Cortex of kidney (tissue), 1 donor: Measurements from ENCODE around the gene SSH2.
"Not testable (repeated sequence)": the region's sequence is repeated elsewhere in the genome, so short reads cannot be mapped to it uniquely, and the experiment has no call there.

Source experiments
- DNase-seq: peaks from one replicate; lab custom pipeline; 2025; lab: John Stamatoyannopoulos, UW

The SSH2 gene

DNA sequence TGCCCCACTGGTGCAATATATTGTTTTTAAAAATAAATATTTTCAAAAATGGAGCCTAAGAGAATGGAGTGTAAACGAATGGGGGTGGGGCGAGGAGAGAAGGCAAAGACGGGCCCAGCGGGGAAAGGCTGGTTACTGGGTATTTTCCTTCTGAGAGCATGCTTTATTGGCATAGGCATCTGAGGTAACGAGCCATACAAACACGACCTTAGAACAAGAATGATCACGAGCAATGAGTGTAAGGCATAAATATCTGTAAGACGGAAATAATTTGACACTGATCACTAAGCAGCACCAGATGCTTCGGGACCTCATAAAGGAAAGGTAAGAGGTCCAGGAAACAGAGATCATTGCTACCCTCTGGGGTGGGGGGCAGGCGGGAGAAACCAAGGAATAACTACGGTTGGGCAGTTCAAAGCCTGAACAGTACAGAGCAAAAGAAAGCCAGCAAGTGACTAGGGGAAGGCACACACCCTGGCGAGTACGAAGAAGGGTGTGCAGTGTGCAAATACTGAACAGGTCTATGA, 959 bp downstream of the SSH2 start:
- DNase-seq = no peak

DNA sequence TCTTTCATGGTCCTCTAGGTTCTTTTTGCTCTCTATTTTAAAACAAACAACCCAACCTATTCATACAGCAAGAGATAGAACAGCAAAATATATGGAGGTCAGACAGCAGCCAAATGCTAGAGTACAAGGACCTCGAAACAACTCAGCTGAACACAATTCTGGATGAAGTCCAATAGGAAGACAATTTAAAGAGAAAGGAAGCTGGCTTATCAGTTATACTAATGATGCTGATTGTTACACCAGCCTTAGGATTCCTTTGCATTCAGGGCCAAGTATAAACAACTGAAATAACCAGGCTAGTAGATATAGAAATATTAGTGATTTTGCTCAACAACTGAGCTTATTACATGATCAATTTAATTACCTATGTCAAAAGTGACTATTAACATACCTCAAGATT, 2.5 kb downstream of the SSH2 start:
- no peak for DNase-seq

DNA sequence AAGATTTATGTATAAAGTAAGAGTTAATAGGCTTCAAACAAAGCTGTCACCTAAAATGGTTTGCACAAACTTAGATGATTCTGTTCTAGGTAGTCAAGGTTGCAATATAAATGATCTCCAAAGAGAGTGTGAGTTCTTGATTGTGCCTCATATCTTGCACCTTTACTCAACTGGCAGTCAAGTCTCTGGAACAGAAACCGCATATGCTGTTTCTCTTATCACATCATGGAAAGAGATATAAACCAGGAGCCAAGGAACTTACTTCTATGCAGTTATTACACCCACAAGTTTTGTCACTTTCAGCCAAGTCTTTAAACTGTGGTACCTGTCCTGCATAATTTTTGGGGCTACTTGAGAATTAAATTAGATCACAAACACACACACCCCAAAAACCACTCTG, 5.2 kb downstream of the SSH2 start:
- no peak for DNase-seq

- DNase-seq = no peak
Observed at GRCh38 chr17:29918922-29919856, 10.8 kb downstream of the SSH2 start.

GRCh38 chr17:29918016-29918415, 12.0 kb downstream of the SSH2 start:
- DNase-seq = no peak

DNA sequence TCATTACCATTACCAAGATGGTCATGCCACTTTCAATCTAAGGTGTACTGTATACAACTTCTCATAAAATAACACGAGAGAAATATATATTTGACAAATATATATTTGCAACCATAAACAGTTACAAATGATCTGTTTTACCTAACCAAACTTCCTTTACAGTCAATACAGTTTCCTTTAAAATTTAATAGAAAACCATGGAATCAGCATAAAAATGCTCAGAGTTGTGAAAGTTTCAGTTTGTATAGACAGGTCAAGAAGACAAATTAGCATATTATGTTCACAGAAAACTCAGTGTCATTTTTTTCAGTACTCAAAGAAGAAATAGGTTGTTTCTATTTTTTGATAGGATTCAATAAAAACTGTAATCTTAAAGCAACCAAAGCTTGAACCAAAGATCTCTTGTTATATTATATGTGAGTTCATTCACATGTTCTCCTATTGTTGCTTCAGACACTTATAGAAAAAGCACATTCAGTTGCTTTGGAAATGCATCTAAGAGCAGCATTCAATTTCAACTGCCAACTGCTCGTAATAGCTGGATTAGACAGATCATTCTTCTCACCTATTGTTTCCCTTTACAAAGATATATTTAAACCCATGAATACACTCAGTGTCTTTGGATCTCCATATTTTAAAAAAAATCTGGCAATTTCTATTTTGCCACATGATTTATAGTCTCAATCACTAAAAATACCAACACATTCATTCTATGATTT, 15.1 kb downstream of the SSH2 start:
- no peak for DNase-seq

DNA sequence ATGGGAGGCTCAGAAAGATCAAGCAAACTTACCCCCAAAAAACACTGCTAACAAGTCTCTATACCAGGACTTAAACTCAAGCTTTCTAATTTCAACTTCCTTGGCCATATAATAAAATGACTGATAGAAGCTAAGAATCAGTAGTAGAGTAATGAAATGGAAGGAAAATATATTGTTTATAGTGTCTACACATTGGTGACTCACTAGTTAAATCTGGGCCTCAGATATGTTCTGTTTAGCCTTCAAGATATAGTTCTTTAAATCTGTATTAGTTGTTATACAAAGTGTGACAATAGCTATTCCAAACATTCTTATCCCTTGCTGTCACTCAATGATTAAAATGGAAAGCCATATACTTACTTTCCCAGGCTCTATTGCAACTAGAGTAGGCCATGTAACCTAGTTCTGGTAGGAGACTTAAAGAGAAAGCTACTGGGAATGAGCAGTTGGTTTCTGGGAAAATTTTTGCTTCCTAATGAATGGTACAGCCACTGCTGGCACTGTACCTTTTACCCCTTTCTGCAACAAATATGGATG, 18.3 kb downstream of the SSH2 start:
- DNase-seq = no peak

- no peak for DNase-seq
Observed at GRCh38 chr17:29909236-29910003, 20.6 kb downstream of the SSH2 start.

DNA sequence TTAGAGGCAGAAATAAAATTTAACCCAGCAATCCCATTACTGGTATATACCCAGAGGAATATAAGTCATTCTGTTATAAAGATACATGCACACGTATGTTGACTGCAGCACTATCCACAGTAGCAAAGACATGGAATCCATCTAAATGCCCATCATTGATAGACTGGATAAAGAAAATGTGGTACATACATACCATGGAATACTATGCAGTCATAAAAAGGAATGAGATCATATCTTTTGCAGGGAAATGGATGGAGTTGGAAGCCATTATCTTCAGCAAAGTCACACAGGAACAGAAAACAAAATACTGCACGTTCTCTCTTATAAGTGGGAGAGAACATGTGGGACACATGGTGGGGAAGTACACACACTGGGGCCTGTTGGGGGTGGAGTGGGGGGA, 23.1 kb downstream of the SSH2 start:
- no peak for DNase-seq

DNA sequence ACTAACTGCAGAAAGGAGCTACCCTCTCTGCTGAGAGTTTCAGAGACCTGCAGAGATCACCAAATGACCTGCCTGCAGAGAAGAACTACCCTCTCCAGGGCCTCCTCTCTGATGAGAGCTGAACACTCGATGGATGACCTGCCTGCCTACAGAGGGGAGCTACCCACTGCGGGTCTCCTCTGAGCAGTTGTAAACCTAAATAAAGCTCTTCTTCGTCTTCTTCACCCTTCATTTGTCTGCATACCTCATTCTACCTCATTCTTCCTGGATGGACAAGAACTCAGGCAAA, 24.2 kb downstream of the SSH2 start:
- no peak for DNase-seq

GRCh38 chr17:29905086-29905878, 24.7 kb downstream of the SSH2 start:
- DNase-seq = no peak

DNA sequence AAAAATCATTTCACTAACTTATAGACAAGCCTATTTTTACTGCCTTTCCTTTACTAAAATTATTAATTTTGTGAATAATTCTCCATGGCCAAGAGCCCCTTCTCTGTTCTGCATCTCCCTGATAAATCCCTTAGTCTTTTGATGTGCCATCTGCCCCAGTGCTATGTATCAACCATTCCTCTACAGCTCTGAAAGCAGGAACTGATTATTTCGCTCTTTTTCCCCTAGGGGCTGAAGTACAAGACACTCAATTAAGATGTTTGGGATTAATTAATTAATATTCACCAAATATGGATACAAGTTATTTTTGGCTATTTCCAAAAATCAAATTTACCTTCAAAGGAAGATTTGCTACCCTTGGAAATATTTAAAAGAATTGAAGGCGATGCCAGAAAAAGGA, 26.6 kb downstream of the SSH2 start:
- no peak for DNase-seq

DNA sequence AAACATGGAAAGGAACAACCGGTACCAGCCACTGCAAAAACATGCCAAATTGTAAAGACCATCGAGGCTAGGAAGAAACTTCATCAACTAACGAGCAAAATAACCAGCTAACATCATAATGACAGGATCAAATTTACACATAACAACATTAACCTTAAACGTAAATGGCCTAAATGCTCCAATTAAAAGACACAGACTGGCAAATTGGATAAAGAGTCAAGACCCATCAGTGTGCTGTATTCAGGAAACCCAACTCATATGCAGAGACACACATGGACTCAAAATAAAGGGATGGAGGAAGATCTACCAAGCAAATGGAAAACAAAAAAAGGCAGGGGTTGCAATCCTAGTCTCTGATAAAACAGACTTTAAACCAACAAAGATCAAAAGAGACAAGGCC, 32.9 kb downstream of the SSH2 start:
- DNase-seq = not testable (repeated sequence)

- DNase-seq = no peak
Observed at GRCh38 chr17:29892201-29892600, 37.8 kb downstream of the SSH2 start.

GRCh38 chr17:29891131-29891530, 38.9 kb downstream of the SSH2 start:
- no peak for DNase-seq

GRCh38 chr17:29885031-29885640, 44.9 kb downstream of the SSH2 start:
- DNase-seq = no peak

DNA sequence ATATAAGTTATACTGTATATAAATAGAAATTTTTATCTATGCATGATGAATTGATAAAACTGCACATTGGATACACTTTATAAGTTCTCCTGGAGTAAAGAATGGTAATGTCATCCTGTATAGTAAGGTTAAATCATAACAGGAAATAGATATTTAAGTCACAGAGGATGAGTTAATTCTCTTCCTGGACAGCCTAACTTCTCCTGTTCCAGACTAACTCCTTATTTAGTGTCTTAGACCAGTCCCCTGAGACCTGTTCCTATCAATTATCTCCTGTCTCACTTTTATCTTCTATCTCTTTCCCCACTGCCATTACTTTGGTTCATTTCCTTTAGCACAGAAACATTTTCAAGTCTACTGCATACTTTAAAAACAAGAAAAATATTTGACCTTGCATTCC, 46.5 kb downstream of the SSH2 start:
- no peak for DNase-seq

GRCh38 chr17:29881256-29881655, 48.8 kb downstream of the SSH2 start:
- DNase-seq = no peak

DNA sequence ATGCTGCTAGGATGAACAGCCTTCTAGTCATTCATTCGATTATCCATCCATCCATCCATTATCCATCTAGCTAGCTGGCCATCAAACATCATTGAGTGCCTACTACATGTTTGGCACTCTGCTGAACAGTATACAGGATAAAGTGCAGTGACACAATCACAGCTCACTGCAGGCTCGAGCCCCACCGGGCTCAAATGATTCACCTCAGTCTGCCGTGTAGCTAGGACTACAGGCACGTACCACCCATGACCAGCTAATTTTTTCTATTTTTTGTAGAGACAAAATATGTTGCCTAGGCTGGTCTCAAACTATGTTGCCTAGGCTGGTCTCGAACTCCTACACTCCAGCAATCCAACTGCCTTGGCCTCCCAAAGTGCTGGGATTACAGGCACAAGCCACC, 50.0 kb downstream of the SSH2 start:
- no peak for DNase-seq

DNA sequence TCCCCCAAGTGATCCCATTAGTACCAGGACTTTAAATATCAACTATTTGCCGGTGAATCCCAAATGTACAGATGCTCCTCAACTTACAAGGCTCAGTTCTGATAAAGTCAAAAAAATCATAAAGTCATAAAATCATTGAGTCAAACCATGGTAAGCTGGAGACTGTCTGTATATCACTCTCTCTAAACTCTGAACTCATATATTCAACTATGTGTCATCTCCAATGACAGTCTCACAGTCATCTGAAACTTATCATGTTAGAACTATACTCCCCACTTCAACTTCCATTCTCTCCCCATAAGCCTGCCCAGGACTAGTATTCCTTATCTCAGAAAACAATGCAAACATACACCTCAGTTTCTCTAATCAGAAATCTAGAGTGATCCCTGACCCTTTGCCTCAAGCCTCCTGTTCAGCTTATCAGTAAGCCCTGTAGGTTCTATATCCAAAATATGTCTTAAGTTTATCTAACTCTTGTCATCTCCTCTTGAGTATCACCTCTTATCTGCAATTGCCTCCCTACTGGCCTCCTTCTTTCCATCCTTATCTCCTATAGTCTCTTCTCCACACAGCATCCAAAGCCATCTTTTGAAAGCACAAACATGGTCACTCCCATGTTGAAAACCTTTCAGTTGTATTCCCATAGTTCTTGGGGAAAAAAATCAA, 55.0 kb downstream of the SSH2 start:
- DNase-seq = no peak
